NCI-H1092 treated with DMSO at 0.1 percent for 48 hours (cell line): ENCODE data around the gene OSTN.

Experiments
- DNase-seq: peaks from one replicate; lab custom pipeline; 2025; lab: John Stamatoyannopoulos, UW

Gene OSTN

GRCh38 chr3:191313296-191313695 lies 114.3 kb downstream of the OSTN start:
- DNase-seq, result no peak

- DNase-seq, result no peak
Measured at GRCh38 chr3:191314109-191314728, 115.2 kb downstream of the OSTN start.
